HG03460 (cell line): Measurements from ENCODE around the gene SSBP4.

Source experiments
- ATAC-seq: cut with Tn5 transposase; IDR thresholded peaks from one replicate; pipeline ENCODE4 v1.9.1; 2021; ENCODE audit not compliant: unreplicated experiment

The SSBP4 gene

DNA sequence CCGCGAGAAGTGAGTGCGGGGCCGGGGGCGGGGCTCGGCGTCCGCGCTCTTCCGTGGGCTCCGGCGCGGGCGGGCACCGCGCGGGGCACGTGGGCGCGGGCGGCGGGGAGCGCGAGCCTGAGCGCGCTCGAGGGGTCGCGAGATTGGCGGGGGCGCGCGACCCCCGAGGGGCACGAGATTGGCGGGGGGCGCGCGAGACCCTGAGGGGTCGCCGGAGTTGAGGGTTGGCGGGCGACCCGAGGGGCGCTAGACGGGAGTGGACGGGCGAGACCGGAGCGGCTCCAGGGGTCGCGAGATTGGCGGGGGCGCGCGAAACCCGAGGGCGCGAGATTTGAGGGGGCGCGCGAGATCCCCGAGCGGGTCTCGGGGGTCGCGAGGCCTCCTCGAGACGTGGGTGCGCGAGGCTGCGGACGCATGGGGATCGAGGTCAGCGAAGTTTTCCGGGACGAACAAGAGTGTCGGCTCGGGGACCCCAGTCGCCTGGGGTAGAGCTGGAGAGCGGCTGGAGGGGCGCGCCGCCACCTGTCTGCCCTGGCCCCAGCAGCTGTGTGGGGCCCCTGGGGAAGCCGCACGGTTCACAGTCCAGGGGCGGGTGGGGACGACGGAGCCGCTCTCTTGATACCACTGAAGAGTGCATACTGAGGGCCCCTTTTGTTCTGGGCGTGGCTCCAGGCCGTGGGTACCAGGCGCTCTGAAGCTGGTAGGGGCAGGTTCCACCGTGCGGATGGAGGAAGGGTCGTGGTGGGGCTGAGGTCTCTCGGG is 682 bp downstream of the SSBP4 start:
- no peak for ATAC-seq

DNA sequence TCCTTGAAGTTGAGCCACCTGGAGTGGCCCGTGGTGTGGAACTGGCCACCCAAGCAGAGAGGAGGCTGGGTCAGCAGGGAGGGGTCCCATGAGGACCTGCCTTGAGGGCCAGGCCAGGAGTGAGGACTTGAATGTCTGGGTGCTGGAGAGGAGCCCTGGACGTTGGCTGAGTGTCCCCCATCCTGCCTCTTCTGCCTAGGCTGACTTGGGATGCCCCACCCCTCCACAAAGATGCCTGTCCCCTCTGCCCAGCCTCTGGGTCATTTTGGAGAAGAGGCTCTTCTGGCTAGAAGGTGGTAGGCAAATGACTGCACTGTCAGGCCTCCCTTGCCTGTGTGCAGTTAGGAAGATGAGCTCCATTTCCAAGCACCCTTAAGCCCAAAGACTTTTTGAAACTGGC is 1.7 kb downstream of the SSBP4 start:
- no peak for ATAC-seq

DNA sequence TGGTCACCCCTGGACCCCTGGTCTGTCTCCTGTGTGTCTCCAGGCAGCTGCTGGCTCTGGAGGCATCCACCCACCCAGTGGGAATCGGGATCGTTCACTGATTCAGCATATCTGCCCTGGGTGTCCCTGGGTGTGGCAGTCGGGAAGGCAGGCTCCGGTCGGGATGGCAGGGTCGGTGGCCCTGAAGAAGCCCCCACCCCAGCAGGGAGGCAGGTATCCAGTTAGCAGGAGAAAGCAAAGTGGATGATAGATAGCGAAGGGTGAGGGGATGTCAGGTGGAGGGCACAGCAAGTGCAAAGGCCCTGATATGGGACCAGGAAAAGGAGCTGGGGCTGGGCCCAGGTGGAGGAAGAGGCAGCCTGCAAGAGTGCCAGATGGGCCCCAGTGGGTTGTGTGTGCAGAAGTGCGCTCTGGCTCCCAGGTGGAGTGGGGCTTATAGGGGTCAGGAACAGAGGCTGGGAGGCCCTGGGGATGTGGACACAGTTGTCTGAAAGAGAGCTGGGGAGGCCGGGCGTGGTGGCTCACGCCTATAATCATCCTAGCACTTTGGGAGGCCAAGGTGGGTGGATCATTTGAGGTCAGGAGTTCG is 2.3 kb downstream of the SSBP4 start:
- ATAC-seq = no peak

DNA sequence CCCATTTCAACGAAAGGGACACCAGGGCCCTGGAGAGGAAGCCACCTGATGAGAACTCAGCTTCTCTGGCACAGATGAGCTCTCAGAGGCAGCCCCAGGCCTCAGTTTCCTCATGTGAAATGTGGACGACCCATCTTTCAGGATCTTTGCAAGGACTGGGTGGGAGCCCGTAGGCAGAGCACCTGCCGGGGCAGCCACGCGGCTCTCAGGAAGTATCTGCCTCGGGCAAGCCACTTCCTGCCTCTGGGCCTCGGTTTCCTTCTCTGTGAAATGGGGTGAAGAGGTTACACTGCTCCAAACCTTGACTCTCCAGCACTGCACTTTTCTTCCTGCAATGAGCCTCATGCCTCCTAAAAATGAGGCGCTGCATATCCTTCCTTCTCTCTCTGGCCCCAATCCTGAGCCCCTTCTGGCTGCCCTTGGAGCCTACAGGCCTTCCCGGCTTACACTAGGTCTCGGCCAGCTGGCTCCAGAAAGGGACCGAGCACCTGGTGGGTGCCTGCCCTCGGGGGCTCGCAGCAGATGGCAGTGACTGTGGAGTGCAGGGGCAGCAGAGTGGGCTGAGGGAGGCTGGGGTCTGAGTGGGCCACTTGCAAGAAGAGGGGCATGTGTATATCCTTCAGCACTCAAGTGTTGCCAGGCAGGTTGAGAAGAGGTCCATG is 3.5 kb downstream of the SSBP4 start:
- no peak for ATAC-seq

DNA sequence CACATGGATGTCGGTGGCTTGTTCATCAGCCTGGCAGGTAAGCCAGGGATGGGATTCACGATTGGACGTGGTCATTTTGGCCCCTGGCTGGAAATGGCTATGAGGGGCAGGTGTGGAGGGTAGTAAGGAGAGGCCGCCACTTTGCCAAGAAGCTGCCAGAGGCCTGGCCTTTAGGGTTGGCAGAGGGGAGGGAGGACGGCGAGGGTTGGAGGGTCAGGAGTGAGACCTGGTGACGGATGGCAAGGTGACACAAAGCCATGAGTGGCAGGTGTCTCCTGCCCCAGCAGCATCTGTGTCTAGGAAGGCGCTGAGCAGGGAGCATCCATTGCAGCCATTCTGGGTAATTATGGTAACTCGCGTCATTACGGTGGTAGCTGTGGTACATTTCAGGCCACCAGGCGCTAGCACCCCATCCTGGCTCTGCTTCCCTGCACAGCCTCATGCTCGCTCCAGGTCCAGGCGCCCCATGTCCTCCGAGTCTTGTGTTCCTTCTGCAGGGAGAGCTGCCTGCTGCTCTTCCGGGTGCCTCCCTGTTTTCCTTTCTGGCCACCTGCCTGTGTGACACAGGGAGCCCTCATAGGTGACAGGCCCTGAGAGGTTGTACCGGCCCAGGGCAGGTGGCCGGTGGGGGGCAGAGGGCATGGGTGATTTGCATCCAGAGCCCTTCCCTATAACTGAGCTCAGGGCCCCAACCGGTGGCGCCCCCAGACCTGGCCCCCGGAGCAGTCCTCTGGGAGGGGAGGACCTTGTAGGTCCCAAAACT is 4.2 kb downstream of the SSBP4 start:
- no peak for ATAC-seq

DNA sequence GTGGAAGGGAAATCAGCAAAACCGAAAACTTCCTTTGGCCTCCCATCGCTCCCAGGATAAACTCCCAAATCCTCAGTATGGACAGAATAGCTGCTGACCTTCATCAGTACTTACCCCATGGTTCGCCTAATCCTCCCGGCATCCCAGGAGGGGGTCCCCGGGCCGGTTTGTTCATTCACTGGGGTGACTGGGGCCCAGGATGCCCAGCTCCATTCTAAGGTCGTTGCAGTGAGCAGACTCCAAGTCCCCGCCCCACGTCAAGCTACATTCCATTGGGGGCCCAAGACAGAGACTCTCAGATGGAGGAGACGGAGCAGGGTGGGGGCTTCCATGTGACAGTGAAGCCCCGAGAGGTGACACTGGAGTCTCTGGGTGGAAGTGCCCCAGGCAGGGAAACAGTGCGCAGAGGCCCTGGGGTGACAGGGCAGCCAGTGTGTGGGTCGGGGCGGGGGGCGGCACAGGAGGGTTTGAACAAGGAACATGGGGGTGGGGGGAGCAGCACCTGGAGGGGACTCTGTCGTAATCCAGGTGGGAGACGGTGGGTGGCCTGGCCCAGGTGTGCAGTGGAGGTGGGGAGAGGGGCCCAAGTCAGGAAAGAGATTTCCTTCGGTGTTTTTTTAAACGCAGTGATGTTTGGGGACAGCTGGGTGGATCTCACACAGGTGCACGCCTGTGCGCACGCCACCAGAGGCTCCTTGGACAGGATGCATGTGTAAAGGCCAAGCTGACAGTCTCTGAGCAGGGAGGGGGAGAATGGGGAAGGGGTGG is 5.1 kb downstream of the SSBP4 start:
- ATAC-seq = no peak

DNA sequence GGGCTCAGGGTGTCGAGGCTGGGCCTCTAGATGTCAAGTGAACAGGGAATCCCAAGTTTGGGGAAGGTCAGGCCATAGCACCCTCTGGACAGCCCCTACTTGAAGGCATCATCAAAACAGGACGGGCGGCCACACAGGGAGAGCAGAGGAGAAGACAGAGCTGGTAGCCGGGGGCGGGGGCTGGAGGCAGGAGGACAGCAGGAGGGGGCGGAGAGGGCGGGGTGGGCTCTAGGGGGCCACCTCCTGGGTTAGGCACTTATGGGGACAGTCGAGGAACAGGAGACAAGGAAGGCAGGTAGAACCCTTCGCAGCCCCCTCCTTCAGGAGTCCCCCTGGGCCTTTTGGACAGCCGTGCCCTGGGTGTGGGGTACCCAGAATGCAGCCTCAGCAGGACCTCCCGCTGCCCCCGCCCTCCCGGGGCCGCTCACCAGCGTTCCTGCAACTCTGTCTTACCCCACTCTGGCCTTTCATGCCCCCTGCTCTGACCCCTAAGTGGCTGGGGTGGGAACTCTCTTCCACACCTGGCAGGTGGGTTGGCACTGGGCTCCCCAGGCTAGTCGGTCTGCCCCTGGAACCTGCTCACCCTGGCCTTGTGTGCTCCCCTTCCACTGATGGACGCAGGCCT is 5.8 kb downstream of the SSBP4 start:
- no peak for ATAC-seq

DNA sequence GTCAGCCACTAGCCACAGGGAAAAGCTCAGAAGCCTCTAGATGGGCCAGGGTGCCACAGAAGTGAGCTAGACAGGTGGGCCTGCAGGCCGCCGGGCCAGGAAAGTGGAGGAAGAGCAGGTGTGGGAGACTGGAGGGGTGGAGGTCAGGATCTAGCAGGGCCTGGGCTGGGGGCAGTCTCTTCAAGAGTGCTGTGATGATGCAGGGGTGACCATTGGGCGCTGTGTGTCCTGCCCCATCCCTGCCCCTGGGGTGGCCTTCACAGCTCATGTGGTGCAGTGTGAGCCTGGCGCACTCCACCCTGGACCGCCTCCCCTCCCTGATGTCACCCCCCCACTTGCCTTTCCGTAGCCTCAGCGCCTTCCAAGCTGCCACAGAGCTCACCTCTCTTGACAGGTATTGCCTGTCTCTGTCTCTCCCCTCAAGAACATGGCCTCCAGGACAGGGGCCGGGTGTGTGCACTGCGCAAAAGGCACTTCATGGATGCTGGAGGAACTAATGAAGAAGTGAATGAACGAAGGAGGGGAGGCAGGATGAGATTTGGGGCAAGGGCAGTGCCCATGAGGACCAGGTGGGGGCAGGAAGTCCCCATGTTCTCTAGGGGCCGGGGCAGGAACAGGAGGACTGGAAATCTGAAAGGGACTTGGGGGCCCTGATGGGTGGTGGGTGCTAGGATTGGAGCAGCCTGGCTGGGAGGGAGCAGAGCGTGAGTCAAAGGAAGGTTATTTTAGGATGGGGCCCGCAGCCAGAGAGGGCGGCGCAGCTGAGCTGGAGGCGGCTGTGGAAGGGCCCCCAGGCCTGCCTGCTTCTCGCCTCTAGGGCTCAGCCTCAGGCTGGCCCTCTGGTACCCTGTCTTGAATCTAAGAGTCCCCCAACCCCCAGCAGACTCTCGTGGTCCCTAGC is 6.6 kb downstream of the SSBP4 start:
- no peak for ATAC-seq

DNA sequence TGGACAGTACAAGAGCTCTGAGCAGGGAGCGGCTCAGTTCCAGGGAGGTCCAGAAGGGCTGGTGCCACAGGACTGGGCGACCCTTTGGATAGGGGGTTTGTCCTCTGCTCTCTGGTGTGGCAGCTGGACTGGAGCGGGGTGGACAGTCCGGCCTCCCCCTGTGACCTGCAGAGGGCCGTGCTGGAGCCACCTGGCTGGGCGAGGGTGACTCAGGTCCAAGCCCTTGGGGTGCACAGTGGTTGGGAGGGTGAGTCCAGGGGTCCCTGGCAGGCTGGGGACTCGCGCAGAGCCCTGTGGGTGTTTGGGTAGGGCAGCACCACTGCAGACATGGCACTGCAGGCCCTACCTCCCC is 7.2 kb downstream of the SSBP4 start:
- no peak for ATAC-seq

DNA sequence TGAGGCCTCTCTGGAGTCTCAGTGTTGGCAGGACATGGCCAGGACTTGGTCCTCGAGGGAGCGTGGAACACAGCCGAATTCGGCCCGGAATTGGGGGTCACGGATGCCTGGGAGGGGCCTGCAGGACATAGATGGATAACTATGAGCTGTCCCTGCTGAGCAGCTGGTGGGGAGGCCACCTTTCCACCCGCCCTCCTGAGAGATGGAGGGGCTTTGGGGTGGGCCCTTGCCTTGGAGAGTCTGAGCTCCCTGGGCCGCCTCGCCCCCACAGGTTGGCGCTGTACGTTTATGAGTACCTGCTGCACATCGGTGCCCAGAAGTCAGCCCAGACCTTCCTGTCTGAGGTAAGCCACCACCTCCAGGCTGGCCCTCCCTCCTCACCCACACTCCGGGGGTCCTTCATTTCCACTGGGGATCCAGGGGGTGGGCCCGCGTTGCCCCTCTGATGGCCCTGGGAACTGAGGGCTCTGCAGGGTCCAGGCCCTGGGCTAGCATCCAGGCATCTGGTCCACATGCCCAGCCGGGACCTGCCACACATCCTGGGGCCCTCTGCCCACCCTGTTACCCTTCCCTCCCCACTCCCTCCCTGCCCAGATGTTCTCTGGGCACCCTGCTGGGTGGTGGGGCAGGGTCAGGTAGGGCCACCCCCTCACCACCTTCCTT is 8.0 kb downstream of the SSBP4 start:
- no peak for ATAC-seq

DNA sequence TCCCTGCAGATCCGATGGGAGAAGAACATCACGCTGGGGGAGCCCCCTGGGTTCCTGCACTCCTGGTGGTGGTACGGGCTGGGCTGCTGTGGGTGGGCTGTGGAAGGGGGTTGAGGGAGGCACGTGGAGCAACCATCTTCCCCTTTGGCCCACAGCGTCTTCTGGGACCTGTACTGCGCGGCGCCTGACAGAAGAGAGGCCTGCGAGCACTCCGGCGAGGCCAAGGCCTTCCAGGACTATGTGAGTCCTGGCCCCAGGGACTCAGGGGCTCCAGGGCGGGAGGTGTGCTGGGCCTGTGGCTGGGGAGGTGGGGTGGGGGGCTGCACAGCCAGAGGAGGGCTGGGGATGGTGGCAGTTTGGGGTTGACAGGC is 8.5 kb downstream of the SSBP4 start:
- ATAC-seq = no peak

DNA sequence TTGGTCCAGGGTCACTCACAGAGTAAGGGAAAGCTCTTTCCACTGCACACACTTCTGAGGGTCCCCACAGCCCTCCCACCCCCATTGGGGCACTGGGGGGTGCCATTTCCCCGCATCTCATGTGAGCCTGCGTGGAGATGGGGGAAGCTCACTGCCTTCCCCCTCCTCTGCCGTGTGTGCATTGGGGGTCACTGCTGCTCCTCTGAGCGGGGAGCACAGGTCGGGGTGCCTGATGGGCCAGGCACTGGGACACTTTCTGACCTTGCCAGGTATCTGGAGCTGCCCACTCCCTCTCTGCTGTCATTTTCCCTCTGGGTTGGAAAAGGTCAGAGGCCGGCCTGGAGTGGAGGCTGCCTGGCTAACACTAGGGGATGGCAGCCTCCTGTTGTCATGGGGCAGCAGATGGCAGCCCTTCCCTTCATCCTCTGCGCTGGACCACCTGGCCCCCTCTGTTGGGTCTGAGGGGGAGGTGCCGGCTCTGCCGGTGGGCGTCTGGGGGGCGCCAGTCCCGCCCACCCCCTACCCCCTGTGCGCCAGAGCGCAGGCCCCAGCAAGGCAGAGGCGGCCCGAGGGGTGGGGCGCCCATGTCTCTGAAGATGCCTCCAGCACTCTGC is 9.1 kb downstream of the SSBP4 start:
- ATAC-seq = no peak

DNA sequence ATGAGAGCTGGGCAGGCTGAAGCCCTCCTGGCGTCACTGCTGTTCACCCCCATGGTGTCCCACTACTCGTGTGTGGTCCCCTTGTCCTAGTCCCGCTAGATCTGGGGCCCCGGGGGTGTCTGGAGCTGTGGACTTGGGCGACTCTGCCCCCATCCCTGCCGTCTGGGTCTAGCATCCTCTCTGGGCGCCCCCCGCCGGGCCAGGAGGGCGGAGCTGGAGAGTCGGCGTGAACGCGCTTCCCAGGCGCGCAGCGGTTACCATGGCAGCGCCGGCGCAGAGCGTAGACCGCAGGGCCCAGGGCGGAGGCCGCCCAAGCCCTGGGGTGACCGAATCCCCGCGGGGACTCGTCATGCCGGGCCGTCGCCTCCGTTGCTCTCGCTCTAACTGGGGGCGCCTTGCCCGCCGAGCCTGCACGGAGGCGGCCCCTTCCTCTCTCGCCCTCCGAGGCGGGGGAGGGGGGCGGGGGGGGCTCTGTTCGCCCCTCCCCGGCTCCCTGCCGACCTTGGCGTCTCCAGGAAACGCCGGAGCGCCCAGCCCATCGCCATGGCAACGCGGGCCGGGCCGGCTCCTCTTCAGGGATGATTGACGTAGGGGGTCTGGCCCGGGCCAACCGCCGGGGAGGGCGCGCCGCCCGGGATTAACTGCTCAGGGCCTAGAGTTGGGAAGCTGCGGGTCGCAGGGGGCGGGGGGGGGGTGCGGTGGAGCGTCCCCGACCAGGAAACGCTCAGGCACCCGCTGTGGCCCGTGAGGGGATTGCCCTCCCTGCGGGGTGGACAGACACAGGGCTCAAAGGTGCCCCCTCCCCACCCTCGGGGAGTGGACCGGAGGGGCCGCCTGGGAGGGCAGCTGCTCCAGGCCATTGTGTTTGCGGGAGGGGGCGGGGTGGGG is 9.8 kb downstream of the SSBP4 start:
- peak; percentile 58 for ATAC-seq

DNA sequence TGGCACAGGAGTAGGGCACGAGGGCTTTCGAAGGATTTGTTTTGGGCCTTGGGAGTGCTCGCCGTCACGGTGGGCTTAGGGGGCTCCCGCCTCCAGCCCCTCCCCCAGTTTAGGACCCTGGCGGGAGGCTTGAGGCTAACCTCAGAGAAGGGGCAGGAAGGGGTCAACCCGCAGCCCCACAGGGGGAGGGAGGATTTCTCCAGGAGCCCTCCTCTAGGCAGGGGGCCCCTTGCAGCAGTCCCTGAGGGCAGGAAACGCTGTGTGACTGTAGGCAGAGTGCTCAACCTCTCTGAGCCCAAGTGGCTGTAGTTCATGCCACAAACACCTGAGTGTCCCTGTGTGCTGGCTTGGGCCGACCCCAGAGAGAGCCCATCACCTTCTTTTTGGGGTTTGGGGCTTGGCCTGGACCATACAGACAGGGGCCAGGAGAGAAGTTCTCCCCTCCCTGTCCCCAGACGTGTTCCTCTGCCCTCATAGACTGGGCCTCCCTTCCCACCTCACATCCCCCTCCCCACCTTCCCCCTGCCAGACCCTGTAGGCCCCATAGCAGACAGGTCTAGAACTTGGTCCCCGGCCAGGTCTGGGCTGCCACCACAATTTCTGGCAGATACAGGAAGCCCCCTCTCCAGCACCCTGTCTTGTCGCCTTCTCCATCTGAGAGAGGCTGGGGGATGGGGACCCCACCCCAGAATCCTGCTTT is 10.7 kb downstream of the SSBP4 start:
- no peak for ATAC-seq

DNA sequence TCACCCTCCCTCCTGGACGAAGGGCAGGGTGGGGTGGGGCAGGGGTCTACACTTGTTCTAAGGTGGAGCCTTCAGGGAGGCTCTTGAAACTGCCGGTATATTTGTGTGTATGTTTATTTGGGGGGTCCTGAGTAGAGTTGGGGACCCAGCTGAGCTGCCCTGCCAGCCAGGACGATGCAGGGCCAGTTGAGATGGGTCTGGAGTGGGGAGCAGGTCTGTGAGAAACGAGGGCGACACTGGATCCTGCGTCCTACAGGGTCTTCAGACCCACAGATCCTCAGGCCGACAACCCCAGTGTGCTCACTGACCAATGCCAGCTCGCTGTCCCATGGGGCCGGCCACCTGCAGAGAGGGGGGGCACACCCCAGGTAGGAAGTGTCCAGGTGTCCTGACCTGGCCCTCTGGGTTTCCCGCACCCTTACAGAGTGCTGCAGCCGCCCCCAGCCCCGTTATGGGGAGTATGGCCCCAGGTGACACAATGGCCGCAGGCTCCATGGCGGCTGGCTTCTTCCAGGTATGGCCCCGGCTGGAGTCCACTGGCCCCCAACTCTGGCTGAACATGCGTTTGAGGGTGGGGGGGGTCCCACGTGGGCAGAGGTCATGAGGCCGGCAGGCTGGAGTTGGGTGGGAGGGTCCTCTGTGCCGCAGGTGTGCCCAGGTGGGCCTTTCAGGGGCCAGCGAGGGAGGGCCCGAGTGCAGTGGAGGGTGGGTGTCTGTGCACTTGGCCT is 11.4 kb downstream of the SSBP4 start:
- ATAC-seq = no peak
